Loucy (cell line): ENCODE data around the gene MED13L.

Source experiments
- H2AFZ ChIP-seq: fragments of 200-600 bp; sonication (generic); 2 replicates; pipeline ENCODE4 v1.6.0; 2016; ENCODE audit warnings: antibody characterized with exemption, mild to moderate bottlenecking, low read length, moderate library complexity
- H3F3A ChIP-seq: fragments of 200-600 bp; 2 replicates; pipeline ENCODE4 v1.6.0; 2016; ENCODE audit warnings: antibody characterized with exemption, low read depth, mild to moderate bottlenecking
- H3K27me3 ChIP-seq: fragments of 200-600 bp; sonication (generic); 2 replicates; pipeline ENCODE4 v1.6.1; 2014; ENCODE audit warnings: low read length, mild to moderate bottlenecking; ENCODE audit not compliant: insufficient read depth, poor library complexity, severe bottlenecking
- H3K36me3 ChIP-seq: fragments of 200-600 bp; sonication (generic); 2 replicates; pipeline ENCODE4 v1.6.1; 2016; ENCODE audit warnings: low read length; ENCODE audit not compliant: insufficient read depth
- H3K4me1 ChIP-seq: fragments of 200-600 bp; sonication (generic); 2 replicates; pipeline ENCODE4 v1.5.1; 2014; ENCODE audit warnings: low read length, mild to moderate bottlenecking; ENCODE audit not compliant: insufficient read depth, poor library complexity, severe bottlenecking
- H3K4me2 ChIP-seq: fragments of 200-600 bp; sonication (generic); 2 replicates; pipeline ENCODE4 v1.6.0; 2014; ENCODE audit warnings: antibody characterized with exemption, low read length, low read depth, mild to moderate bottlenecking; ENCODE audit not compliant: poor library complexity, severe bottlenecking
- H3K4me3 ChIP-seq: fragments of 200-600 bp; sonication (generic); 2 replicates; pipeline ENCODE4 v1.5.1; 2014; ENCODE audit warnings: low read length, mild to moderate bottlenecking, mixed read lengths; ENCODE audit not compliant: poor library complexity, severe bottlenecking
- H3K79me2 ChIP-seq: fragments of 200-600 bp; sonication (generic); 2 replicates; pipeline ENCODE4 v1.6.1; 2014; ENCODE audit warnings: low read length; ENCODE audit not compliant: insufficient read depth
- H3K9ac ChIP-seq: fragments of 200-600 bp; sonication (generic); 2 replicates; pipeline ENCODE4 v1.6.0; 2014; ENCODE audit warnings: mild to moderate bottlenecking, low read depth, low read length, moderate library complexity; ENCODE audit not compliant: poor library complexity, severe bottlenecking
- H3K9me2 ChIP-seq: fragments of 200-600 bp; sonication (generic); replicated peaks from 2 replicates; pipeline ENCODE4 v1.6.1; 2016; ENCODE audit warnings: low read depth, low read length, mixed read lengths
- H3K9me3 ChIP-seq: fragments of 200-600 bp; sonication (generic); 2 replicates; pipeline ENCODE4 v1.6.1; 2014; ENCODE audit warnings: mild to moderate bottlenecking, antibody characterized with exemption, low read length, low read depth; ENCODE audit not compliant: insufficient read depth
- H4K20me1 ChIP-seq: fragments of 200-600 bp; sonication (generic); 2 replicates; pipeline ENCODE4 v1.6.0; 2014; ENCODE audit warnings: antibody characterized with exemption, low read length, mild to moderate bottlenecking; ENCODE audit not compliant: insufficient read depth, poor library complexity, severe bottlenecking
- EZH2phosphoT487 ChIP-seq: fragments of 200-600 bp; IDR thresholded peaks from 2 replicates; pipeline ENCODE4 v1.6.1; 2018; ENCODE audit warnings: antibody characterized with exemption, mild to moderate bottlenecking, moderate library complexity, borderline replicate concordance
- TF ChIP-seq, protein P1 (sequence below): fragments of 200-600 bp; sonication (generic); conservative IDR thresholded peaks from 2 replicates; pipeline ENCODE4 v1.5.1; 2014; ENCODE audit warnings: mild to moderate bottlenecking, antibody characterized with exemption, low read length

MED13L gene

DNA sequence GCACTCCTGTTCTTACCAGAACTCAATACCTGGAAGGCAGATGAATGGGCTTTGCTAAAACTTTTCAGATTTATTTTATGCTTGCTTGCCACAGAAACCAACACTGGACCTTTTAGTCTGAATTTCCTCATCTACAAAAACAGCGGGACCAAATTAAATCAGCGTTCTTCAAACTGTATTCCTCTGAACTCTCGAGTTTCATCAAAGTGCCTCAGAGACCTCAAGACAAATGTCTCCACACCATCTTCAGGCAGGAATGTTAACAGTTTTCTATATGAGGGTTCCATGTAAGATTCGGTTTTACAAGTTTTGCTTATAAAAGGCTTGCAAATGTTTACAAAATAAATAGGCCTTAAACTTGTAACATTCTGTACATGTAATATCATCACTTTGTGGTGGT lies 74.6 kb downstream of the MED13L start:
- peaks cover 7% of the 10 kb centered on the region; the same call in 1 of the 2 replicates for H3K36me3 ChIP-seq
- peaks cover 18% of the 10 kb centered on the region for H3K4me1 ChIP-seq
- no peaks in the 10 kb centered on the region for H3K9me3 ChIP-seq
- no peaks in the 10 kb centered on the region for H3K9me2 ChIP-seq
- H3K79me2 ChIP-seq, result peaks cover 89% of the 10 kb centered on the region
- H3K4me3 ChIP-seq, result no peak overlapping the region
- no peaks in the 10 kb centered on the region for H3F3A ChIP-seq
- no peak overlapping the region for H2AFZ ChIP-seq
- H4K20me1 ChIP-seq, result peaks cover 30% of the 10 kb centered on the region
- H3K27me3 ChIP-seq, result no peaks in the 10 kb centered on the region
- H3K4me2 ChIP-seq, result no peak overlapping the region
- TF ChIP-seq, protein P1, sequence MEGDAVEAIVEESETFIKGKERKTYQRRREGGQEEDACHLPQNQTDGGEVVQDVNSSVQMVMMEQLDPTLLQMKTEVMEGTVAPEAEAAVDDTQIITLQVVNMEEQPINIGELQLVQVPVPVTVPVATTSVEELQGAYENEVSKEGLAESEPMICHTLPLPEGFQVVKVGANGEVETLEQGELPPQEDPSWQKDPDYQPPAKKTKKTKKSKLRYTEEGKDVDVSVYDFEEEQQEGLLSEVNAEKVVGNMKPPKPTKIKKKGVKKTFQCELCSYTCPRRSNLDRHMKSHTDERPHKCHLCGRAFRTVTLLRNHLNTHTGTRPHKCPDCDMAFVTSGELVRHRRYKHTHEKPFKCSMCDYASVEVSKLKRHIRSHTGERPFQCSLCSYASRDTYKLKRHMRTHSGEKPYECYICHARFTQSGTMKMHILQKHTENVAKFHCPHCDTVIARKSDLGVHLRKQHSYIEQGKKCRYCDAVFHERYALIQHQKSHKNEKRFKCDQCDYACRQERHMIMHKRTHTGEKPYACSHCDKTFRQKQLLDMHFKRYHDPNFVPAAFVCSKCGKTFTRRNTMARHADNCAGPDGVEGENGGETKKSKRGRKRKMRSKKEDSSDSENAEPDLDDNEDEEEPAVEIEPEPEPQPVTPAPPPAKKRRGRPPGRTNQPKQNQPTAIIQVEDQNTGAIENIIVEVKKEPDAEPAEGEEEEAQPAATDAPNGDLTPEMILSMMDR, result no peak
- no peak overlapping the region for H3K9ac ChIP-seq

DNA sequence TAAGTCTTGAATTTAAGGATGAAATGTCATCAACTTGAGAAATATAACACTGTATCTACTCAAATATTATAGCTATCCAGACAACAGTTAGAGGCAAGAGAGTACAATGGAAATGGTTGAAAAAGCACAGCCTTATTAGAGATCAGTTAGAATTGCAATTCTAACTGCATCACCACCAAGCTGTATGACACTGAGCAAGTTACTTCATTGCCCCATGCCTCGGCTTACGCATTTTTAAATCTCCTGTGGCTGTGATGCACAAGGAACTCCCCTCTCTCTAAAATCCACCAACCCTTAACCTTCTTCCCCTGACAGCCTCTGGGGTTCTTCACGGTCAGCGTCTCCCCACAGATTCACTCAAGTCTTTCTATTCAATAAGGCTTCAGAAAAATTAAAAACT lies 75.1 kb downstream of the MED13L start:
- Histone ChIP-seq H3K4me3 (no peak overlapping the region), H3K79me2 (peaks cover 89% of the 10 kb centered on the region), H3K4me2 (no peak overlapping the region), H3K27me3 (no peaks in the 10 kb centered on the region), H3K36me3 (peaks cover 7% of the 10 kb centered on the region; the same call in 1 of the 2 replicates), H3K4me1 (peaks cover 21% of the 10 kb centered on the region), H4K20me1 (peaks cover 30% of the 10 kb centered on the region), H3K9me2 (no peaks in the 10 kb centered on the region), H3K9me3 (no peaks in the 10 kb centered on the region), H3K9ac (no peak overlapping the region), H2AFZ (no peak overlapping the region), H3F3A (no peaks in the 10 kb centered on the region)
- TF ChIP-seq EZH2phosphoT487, result no peak

DNA sequence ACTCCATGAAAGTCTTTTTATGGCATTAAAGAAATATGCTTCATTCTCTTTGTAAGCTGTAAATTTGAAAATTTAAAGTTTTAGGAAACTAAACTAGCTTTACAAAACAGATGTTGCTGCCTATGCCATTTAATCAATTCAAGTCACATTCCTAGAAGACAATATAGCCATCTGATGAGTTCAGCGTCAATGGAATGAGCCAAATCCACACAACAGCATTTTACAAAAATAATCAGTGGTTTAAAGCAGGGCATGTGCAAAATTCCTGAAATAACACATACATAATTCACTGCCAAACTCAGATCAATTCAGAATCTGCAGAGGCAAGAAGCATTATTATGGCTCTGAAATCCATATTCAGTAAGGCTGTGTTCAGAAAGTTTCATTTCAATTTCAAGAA lies 75.6 kb downstream of the MED13L start:
- Histone ChIP-seq H3F3A (no peaks in the 10 kb centered on the region), H4K20me1 (peaks cover 31% of the 10 kb centered on the region), H3K79me2 (peaks cover 89% of the 10 kb centered on the region), H3K4me2 (no peak overlapping the region), H3K9ac (no peak overlapping the region), H3K36me3 (peaks cover 7% of the 10 kb centered on the region; the same call in 1 of the 2 replicates), H3K9me2 (no peaks in the 10 kb centered on the region), H3K9me3 (no peaks in the 10 kb centered on the region), H3K4me1 (peaks cover 21% of the 10 kb centered on the region), H2AFZ (no peak overlapping the region), H3K27me3 (no peaks in the 10 kb centered on the region), H3K4me3 (no peak overlapping the region)
- no peak for TF ChIP-seq EZH2phosphoT487
- TF ChIP-seq, protein P1, result no peak

DNA sequence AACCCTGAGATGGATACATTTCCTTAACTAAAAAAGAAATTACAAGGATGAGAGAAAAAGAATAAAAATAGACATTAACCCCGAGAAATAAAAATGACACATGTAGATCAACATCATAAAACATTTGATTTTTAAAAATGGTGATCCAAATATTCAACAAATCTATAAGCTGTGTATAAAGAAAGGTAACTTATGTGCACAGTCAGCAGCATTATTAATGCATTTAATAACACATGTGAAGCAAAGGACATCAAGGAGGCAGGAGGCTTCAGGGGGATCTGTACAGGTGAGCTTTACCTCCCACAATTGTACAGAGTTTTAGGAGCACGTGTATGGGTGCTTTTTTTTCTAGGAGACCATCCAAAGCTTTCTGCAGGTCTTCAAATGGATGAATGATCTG lies 76.1 kb downstream of the MED13L start:
- peaks cover 36% of the 10 kb centered on the region for H4K20me1 ChIP-seq
- no peaks in the 10 kb centered on the region for H3F3A ChIP-seq
- peaks cover 23% of the 10 kb centered on the region for H3K4me1 ChIP-seq
- H3K9ac ChIP-seq, result no peak overlapping the region
- no peaks in the 10 kb centered on the region for H3K9me3 ChIP-seq
- H3K79me2 ChIP-seq, result peaks cover 89% of the 10 kb centered on the region
- no peak overlapping the region for H3K4me2 ChIP-seq
- H2AFZ ChIP-seq, result no peak overlapping the region
- TF ChIP-seq, protein P1, result no peak
- TF ChIP-seq EZH2phosphoT487, result no peak
- no peaks in the 10 kb centered on the region for H3K9me2 ChIP-seq
- no peaks in the 10 kb centered on the region for H3K27me3 ChIP-seq
- peaks cover 7% of the 10 kb centered on the region; the same call in 1 of the 2 replicates for H3K36me3 ChIP-seq
- H3K4me3 ChIP-seq, result no peak overlapping the region
